IMR-90 (cell line): ENCODE measurements around the gene SPIN1. TPM values are rescaled to one million over a fixed set of nuclear protein-coding genes. Genes with fewer than 3 reads are reported as not detected.
"Not testable (repeated sequence)": the region's sequence is repeated elsewhere in the genome, so short reads cannot be mapped to it uniquely, and the experiment has no call there.

Source experiments
- ATAC-seq: fragments of 200-7000 bp; cut with Tn5 transposase; 2 replicates; pipeline ENCODE4 v1.9.1; 2020; ENCODE audit warnings: low read depth, mild to moderate bottlenecking, moderate library complexity
- BruUV-seq: library from RNA; stranded (reverse); fragments of 400-500 nt; replicated peaks from 2 replicates; lab custom pipeline; 2021; lab: Mats Ljungman, UMichigan
- CTCF ChIA-PET: fragments of 300-600 bp; formaldehyde crosslinking; extraction: SDS; loops from one replicate; lab custom pipeline; 2021; ENCODE audit warnings: antibody characterized with exemption; lab: Yijun Ruan, JAX
- POLR2A ChIA-PET: fragments of 300-600 bp; sonication (Branson Sonifier 250); formaldehyde crosslinking; loops from one replicate; lab custom pipeline; 2022; ENCODE audit warnings: antibody characterized with exemption; ENCODE audit not compliant: unreplicated experiment; lab: Charles Lee
- DNase-seq: peaks from one replicate; pipeline ENCODE4 v3.0.0; 2013
- H2AFZ ChIP-seq: replicated peaks from 2 replicates; pipeline ENCODE3; 2013; ENCODE audit warnings: low read length, mild to moderate bottlenecking; ENCODE audit not compliant: poor library complexity
- H2AK5ac ChIP-seq: 2 replicates; pipeline ENCODE4 v1.6.1; 2013; ENCODE audit warnings: low read depth, low read length, inconsistent platforms
- H2AK9ac ChIP-seq: replicated peaks from 2 replicates; pipeline ENCODE3; 2013; ENCODE audit warnings: mild to moderate bottlenecking, low read depth, low read length, moderate library complexity; ENCODE audit not compliant: poor library complexity
- H2BK120ac ChIP-seq: 2 replicates; pipeline ENCODE4 v1.6.1; 2013; ENCODE audit warnings: low read depth, low read length, inconsistent platforms
- H2BK15ac ChIP-seq: 3 replicates; pipeline ENCODE4 v1.6.1; 2013; ENCODE audit warnings: low read depth, low read length, inconsistent platforms
- H2BK20ac ChIP-seq: 2 replicates; pipeline ENCODE4 v1.6.1; 2013; ENCODE audit warnings: low read depth, mild to moderate bottlenecking, inconsistent platforms, low read length, moderate library complexity
- H2BK5ac ChIP-seq: 2 replicates; pipeline ENCODE4 v1.6.1; 2013; ENCODE audit warnings: mild to moderate bottlenecking, low read depth, low read length, inconsistent platforms; ENCODE audit not compliant: poor library complexity, severe bottlenecking
- H3K14ac ChIP-seq: replicated peaks from 2 replicates; pipeline ENCODE4 v1.6.1; 2013; ENCODE audit warnings: low read depth, low read length, inconsistent platforms
- H3K18ac ChIP-seq: 2 replicates; pipeline ENCODE4 v1.6.1; 2013; ENCODE audit warnings: low read depth, low read length, control low read depth
- H3K23ac ChIP-seq: 2 replicates; pipeline ENCODE4 v1.6.1; 2013; ENCODE audit warnings: low read depth, low read length, inconsistent platforms
- H3K27ac ChIP-seq: 2 replicates; pipeline ENCODE4 v1.5.1; 2013; ENCODE audit warnings: mild to moderate bottlenecking, control low read depth, low read length; ENCODE audit not compliant: insufficient read depth
- H3K27me3 ChIP-seq: 2 replicates; pipeline ENCODE4 v1.6.1; 2013; ENCODE audit warnings: low read length; ENCODE audit not compliant: control insufficient read depth, insufficient read depth
- H3K36me3 ChIP-seq: 2 replicates; pipeline ENCODE4 v1.6.1; 2013; ENCODE audit warnings: low read length, mixed read lengths; ENCODE audit not compliant: control insufficient read depth, insufficient read depth
- H3K4ac ChIP-seq: 2 replicates; pipeline ENCODE4 v1.6.1; 2013; ENCODE audit warnings: low read depth, low read length, inconsistent platforms
- H3K4me1 ChIP-seq: 2 replicates; pipeline ENCODE4 v1.6.1; 2013; ENCODE audit warnings: low read length, mixed read lengths; ENCODE audit not compliant: control insufficient read depth, insufficient read depth
- H3K4me2 ChIP-seq: 2 replicates; pipeline ENCODE4 v1.6.1; 2013; ENCODE audit warnings: low read depth, mild to moderate bottlenecking, control low read depth, low read length, moderate library complexity
- H3K4me3 ChIP-seq: 2 replicates; pipeline ENCODE4 v1.5.1; 2013; ENCODE audit warnings: low read depth, mild to moderate bottlenecking, control low read depth, low read length, moderate library complexity; ENCODE audit not compliant: insufficient read depth
- H3K56ac ChIP-seq: 2 replicates; pipeline ENCODE4 v1.6.1; 2013; ENCODE audit warnings: low read length, inconsistent platforms; ENCODE audit not compliant: insufficient read depth; ENCODE audit errors: extremely low read depth
- H3K79me1 ChIP-seq, 2 experiments: 2 replicates each; pipeline ENCODE4 v1.6.1; 2013; ENCODE audit warnings: low read length in 2 of 2, inconsistent platforms in 1 of 2, low read depth in 1 of 2
- H3K9ac ChIP-seq: 2 replicates; pipeline ENCODE4 v1.6.1; 2013; ENCODE audit warnings: low read depth, low read length, control low read depth
- H3K9me1 ChIP-seq: 2 replicates; pipeline ENCODE4 v1.6.1; 2013; ENCODE audit warnings: low read length, inconsistent platforms; ENCODE audit not compliant: insufficient read depth
- H3K9me3 ChIP-seq: 2 replicates; pipeline ENCODE4 v1.6.1; 2013; ENCODE audit warnings: low read length; ENCODE audit not compliant: control insufficient read depth, insufficient read depth
- H4K20me1 ChIP-seq: 2 replicates; pipeline ENCODE4 v1.6.1; 2013; ENCODE audit warnings: low read length, inconsistent platforms; ENCODE audit not compliant: insufficient read depth
- H4K5ac ChIP-seq: 2 replicates; pipeline ENCODE4 v1.6.1; 2013; ENCODE audit warnings: mild to moderate bottlenecking, low read depth, low read length, control low read depth
- H4K8ac ChIP-seq, 2 experiments: 2 replicates each; pipeline ENCODE4 v1.6.1; 2013; ENCODE audit warnings: low read depth in 2 of 2, low read length in 2 of 2, control low read depth in 1 of 2, inconsistent platforms in 1 of 2
- H4K91ac ChIP-seq: 2 replicates; pipeline ENCODE4 v1.6.1; 2013; ENCODE audit warnings: low read depth, low read length, inconsistent platforms; ENCODE audit not compliant: insufficient read depth
- WGBS, 2 experiments: methylation state at CpG; one replicate each; pipeline versions ENCODE4 v1.1.5 to v1.1.7; 2013; ENCODE audit warnings: missing lambda C conversion rate in 2 of 2; ENCODE audit not compliant: insufficient read length in 1 of 2; ENCODE audit errors: extremely low coverage in 2 of 2; 5-methylcytosine and 5-hydroxymethylcytosine counted together
- dilution Hi-C: fragments of 300-500 bp; cut with HindIII; formaldehyde crosslinking; loops from one replicate; pipeline ENCODE4 v1.14.3; 2018; ENCODE audit warnings: low sequenced_read_pairs; ENCODE audit not compliant: unreplicated experiment
- in situ Hi-C: fragments of 300-500 bp; cut with MboI; formaldehyde crosslinking; loops from 3 replicates; pipeline ENCODE4 v1.14.3; 2019; ENCODE audit warnings: low sequenced_read_pairs, inconsistent platforms, mixed read lengths
- intact Hi-C: fragments of 100-400 bp; cut with micrococcal nuclease; formaldehyde crosslinking; loops from 2 replicates; pipeline ENCODE4 v1.10.0; 2022
- polyA plus RNA-seq, 3 experiments: library from polyadenylated mRNA; depleted of rRNA; stranded (reverse); fragments of >200 nt; gene quantifications; 2 replicates each; pipeline ENCODE4 v1.2.3, GENCODE V29; 2012; ENCODE audit warnings: low replicate concordance in 1 of 3
- total RNA-seq: library from RNA; depleted of rRNA; stranded (reverse); fragments of >200 nt; gene quantifications from 2 replicates; pipeline ENCODE4 v1.2.3, GENCODE V29; 2012

Gene SPIN1
- total and polyA plus RNA-seq, 2 of the 4 experiments (the other 2 are of a cell fraction): 63.3 to 141 TPM

DNA sequence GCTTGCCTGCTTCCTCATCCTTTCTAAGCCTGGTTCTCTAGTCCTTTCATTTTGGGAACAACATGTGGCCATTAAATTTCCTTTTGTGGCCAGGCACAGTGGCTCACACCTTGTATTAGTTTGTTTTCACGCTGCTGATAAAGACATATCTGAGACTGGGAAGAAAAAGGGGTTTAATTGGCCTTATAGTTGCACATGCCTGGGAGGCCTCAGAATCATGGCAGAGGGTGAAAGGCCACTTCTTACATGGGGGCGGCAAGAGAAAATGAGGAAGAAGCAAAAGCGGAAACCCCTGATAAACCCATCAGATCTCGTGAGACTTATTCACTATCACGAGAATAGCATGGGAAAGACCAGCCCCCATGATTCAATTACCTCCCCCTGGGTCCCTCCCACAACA is 37.9 kb upstream of the SPIN1 start:
- intact Hi-C loops, H3K23ac ChIP-seq, H3K4me2 ChIP-seq, H3K27ac ChIP-seq, H3K9me1 ChIP-seq, H2BK120ac ChIP-seq, H3K18ac ChIP-seq, CTCF ChIA-PET, H2AK9ac ChIP-seq, H4K20me1 ChIP-seq, H3K79me1 ChIP-seq, H3K9me3 ChIP-seq, H3K27me3 ChIP-seq, H4K5ac ChIP-seq, H3K9ac ChIP-seq, H3K4me3 ChIP-seq, H3K36me3 ChIP-seq, ATAC-seq, DNase-seq, H2BK20ac ChIP-seq, BruUV-seq, H2AK5ac ChIP-seq, H3K4ac ChIP-seq, H2AFZ ChIP-seq, H3K56ac ChIP-seq, dilution Hi-C loops, H4K91ac ChIP-seq, H2BK15ac ChIP-seq, in situ Hi-C loops, H3K14ac ChIP-seq, H4K8ac ChIP-seq, POLR2A ChIA-PET, H3K4me1 ChIP-seq, H2BK5ac ChIP-seq: not testable (repeated sequence)
- no CpG with 5 or more reads among the region's 5 CpGs for WGBS, 2 experiments
